HG03039 (cell line): ENCODE data around the gene EHBP1L1.
A peak's percentile ranks its signal among the peaks of the same experiment; 100 is the strongest.

Experiments used
- ATAC-seq: cut with Tn5 transposase; IDR thresholded peaks from one replicate; pipeline ENCODE4 v1.9.1; 2021; ENCODE audit warnings: mild to moderate bottlenecking, moderate library complexity; ENCODE audit not compliant: unreplicated experiment

EHBP1L1 gene

DNA sequence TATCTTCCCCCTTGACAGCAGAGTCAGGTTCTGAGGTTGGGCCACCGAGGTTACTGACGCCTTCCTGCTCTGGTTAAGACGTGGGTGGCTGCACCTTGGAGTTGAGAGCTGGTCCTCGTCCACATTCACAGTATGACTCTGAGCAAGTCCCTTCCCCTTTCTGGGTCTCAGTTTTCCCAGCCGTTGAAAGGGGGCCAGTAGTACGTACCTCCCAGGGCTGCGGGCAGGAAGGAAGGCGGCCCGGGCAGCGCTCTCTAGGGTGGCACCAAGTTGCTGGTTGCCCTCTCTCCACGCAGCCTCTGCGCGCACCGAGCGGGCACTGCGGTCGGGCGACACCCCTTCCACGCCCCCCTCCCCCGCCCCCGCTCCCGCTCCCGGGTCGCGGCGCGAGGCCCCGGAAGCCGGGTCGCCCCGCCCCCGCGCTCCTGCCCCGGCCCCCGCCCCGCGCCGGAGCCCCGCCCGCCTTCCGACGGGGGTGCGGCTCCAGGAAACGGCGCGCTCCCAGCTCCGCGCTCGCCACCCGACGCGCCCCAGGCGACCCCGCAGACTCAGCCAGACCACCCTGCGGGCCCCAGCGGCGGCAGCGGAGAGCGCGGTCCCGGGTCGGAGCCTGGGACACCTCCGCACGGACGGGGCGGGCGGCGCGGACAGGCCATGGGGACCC, at the start of gene EHBP1L1:
Gene EHBP1L1, plus strand, starts transcription at position 486 of the 664 bp plus-strand sequence. CDS start 250 bp downstream, outside the sequence.
- no peak for ATAC-seq

DNA sequence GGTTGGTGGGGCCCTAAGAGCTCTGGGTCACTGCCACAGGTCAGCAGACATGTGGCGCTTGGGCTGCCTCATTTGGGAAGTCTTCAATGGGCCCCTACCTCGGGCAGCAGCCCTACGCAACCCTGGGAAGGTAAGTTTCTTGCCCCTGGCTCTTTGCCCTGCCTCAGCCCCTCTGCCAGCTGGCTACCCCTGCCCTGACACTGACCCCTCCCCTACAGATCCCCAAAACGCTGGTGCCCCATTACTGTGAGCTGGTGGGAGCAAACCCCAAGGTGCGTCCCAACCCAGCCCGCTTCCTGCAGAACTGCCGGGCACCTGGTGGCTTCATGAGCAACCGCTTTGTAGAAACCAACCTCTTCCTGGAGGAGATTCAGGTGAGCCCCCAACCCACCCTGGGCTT, 49.1 kb upstream of the EHBP1L1 start:
- no peak for ATAC-seq

DNA sequence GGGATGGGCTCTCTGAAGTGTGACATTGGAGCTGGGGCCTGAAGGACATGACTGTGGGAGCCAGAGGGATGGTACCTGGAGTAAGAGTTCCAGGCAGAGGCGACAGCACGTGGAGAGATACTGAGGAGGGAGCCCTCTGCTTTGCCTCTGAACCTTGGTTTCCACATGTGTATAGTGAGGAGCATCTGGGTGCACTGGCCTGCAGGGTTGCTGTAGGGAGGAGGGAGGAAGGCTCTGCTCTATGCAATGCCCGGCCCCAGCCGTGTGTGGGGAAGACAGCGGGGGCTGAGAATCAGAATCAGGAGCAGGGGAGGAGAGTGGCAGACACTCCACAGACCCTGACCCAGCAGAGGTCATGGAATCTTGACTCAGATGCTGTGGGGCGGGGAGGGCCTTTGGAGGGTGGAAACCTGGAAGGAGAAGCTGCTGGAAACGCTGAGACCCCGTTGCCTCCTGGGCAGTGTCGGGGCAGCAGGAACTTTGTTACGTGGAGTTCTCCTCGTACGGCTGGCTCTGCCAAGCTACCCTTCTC, 47.0 kb upstream of the EHBP1L1 start:
- ATAC-seq = no peak

DNA sequence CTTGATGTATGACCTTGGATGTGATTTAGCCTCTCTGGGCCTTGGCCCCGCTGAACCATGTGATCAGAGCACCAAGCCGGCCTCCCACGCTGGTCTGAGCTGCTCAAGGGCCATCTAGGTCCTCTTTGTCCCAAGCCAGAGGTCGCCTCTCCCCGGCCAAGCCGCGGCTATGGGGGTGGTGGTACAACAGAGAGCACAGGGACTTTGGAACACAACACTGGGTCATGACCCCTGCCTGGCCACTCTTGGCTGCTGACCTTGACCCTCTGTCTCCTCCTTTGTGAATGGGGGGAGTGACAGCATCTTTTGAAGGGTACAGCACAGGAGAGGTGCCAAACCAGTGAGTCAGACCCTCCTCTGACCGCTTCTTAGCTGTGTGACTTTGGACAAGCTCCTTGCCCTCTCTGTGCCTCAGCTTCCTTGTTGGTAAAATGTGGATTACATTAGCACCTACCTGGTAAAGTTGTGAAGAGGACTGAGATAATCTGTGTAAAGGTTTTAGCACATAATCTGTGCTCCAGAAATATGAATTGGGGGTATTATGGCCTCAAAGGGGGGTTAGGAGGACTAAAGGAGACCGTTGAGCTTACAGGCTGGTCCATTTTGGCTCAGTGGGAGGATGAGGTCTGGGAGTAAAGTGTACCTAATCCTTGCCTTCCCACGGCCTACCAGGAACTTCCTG, 46.2 kb upstream of the EHBP1L1 start:
- ATAC-seq = no peak

DNA sequence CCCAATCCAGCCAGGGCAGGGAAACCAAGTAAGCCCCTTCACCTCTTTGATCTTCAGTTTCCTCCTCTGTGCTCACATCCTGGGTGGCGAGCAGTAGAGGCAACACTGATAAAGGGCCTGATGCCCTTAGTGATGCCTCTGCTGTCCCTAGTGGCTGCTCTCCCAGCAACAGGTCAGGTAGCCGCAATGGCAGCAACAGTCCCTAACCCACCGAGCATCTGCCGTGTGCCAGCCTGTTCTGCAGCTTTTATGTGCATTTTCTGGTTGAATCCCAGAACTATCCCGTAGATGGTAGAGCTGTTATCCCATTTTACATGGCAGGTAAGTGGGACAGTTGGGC, 45.7 kb upstream of the EHBP1L1 start:
- ATAC-seq = no peak

DNA sequence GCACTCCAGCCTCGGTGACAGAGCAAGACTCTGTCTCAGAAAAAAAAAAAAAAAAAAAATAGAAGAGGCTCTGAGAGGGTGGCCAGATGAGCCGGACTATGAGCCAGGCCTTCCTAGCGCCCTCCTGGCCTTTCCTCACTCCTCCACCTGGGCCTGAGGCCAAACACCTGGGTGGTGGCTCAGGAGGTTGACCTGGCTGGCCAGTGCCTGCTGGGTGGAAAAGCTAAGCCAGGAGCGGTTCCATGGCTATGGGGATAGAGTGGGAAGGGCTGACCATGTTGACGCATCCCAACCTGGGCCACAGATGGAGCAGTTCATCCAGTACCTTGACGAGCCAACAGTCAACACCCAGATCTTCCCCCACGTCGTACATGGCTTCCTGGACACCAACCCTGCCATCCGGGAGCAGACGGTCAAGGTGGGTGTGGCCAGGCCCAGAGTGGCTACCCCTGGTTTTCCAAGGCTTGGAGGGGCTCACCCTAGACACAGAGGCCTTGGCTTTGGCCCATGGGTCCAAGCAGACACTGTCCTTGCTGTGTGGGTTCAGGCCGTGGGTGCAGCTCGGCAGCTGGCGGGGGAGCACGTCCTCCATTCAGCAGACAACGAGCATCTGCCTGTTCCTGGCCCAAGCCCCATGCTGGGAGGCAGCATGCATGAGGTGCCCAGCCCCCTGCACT, 43.3 kb upstream of the EHBP1L1 start:
- ATAC-seq = no peak

DNA sequence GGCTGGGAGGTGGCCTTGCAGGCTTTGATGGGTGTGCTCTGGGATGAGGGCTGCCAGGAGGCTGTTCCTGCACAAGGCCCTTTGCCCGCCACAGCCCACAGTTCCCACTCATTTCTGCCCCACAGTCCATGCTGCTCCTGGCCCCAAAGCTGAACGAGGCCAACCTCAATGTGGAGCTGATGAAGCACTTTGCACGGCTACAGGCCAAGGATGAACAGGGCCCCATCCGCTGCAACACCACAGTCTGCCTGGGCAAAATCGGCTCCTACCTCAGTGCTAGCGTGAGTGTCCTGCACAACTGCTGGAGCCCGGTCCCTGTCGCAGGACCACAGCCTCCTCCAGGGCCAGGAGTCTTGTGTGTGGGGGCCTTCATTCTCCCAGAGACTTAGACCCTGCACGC, 40.8 kb upstream of the EHBP1L1 start:
- ATAC-seq = no peak

DNA sequence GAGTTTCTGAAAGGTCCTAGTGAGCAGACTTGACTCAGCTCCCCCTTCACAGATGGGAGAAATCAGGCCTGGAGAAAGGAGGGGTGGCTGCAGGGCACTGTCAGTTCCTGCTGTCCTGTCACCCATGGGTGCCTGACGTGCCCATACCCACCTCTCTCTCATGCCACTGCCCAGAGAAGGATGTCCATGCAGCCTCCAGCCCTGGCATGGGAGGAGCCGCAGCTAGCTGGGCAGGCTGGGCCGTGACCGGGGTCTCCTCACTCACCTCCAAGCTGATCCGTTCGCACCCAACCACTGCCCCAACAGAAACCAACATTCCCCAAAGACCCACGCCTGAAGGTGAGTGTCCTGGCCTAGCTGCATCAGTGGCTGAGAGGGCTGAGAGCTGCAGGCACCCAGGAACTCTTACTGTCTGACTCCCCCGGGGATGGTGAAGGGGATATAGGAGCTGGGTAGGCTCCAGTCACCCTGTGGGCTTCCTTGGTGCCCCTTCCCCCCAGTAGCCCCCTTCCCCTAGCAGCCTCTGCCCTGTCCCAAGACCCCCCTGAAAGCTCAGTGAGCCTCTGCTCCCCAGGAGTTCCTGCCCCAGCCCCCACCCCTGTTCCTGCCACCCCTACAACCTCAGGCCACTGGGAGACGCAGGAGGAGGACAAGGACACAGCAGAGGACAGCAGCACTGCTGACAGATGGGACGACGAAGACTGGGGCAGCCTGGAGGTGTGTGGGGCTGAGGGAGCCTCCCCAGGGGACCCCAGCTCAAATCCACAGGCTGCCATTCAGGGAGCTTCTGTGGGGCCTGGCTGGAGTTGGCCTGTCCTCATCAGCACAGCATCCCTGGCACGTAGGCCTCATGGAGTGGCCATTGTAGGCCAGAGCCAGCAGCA, 39.2 kb upstream of the EHBP1L1 start:
- no peak for ATAC-seq

DNA sequence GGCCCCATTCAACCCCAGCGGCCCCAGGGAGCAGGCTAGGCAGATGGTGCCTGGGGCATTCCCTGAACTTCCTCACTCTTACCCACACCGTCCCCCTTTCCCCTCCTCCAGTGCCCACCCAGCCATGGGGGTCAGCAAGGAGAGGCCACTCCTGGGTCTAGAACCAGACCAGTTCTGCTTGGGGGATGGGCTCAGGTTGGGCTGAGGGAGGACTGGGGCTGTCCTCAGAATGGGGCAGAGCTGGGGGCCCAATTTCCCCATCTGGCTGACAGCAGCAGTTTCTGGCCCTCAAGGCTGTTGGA, 38.6 kb upstream of the EHBP1L1 start:
- ATAC-seq = no peak

GRCh38 chr11:65537620-65538231, 38.1 kb upstream of the EHBP1L1 start:
- ATAC-seq = no peak

DNA sequence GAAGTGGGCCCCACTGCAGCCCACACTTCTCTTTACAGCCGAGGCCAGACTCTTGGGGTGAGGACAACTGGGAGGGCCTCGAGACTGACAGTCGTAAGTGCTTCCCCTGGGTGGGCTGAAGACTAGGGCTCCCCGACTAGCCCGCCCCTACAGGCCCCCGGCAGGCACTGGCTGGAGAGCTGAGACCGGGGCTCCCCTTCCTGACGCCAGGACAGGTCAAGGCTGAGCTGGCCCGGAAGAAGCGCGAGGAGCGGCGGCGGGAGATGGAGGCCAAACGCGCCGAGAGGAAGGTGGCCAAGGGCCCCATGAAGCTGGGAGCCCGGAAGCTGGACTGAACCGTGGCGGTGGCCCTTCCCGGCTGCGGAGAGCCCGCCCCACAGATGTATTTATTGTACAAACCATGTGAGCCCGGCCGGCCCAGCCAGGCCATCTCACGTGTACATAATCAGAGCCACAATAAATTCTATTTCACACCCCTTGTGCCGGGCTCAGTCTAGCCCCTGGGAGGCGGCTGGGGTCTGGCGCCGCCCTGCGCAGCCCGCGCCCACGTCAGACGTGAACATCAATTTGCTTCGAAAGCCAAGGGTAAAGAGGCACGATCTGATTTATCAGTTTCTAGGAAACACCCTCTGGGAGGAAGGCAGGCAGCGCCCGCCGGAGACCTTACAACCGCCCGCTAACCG, 37.5 kb upstream of the EHBP1L1 start:
- ATAC-seq = no peak

- no peak for ATAC-seq
Measured at GRCh38 chr11:65538915-65539743, 36.7 kb upstream of the EHBP1L1 start.

- peak; percentile 33 for ATAC-seq
Measured at GRCh38 chr11:65539744-65540289, 36.0 kb upstream of the EHBP1L1 start.

- ATAC-seq = peak; percentile 53
Measured at GRCh38 chr11:65540290-65541092, 35.4 kb upstream of the EHBP1L1 start.

GRCh38 chr11:65541093-65541982, 34.5 kb upstream of the EHBP1L1 start:
- no peak for ATAC-seq

DNA sequence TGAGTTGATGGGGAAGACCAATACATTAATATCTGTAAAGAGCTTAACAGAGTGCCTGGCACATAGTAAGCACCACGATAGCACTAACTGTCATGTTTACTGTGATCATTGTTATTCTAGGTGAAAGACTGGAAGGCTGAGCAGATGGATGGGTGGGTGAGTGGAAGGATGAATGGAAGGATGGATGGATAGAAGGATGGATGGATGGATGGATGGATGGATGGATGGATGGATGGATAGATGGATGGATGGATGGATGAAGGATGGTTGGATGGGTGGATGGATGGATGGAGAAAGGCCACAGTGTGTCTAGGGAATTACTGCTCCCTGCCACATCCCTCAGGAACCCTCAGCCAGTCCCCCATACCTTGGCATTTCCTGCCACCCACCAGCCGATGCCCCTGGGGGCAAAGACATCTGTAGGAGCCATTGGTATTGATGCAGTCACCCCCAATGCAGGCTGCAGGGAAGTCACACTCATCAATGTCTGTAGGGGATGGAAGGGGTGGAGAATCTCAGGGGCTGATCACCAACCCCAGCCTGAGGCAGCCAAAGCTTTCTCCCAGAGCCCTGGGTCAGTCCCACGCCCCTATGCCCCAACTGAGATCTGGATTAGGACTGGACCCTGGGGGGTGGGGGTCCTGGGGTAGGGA, 33.0 kb upstream of the EHBP1L1 start:
- no peak for ATAC-seq

DNA sequence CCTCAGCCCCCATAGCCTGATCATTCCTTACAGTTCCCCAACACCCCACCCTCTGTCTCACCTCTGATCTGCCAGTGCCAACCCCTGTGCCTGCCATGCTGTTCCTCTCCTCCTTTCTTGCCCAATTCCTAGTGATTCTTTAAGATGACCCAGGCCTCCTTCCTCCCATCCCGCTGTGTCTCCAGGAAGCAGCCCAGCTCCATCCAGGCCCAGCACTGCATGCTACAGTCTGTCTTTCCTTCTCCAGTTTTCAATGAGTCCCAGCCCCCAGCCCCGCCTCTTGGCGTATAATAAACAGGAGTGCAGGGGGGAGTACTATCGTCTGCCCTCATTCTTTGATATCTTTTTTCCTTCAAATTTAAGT, 30.0 kb upstream of the EHBP1L1 start:
- no peak for ATAC-seq
